SU-DHL-6 (cell line): ENCODE results near the gene RNF187.

Experiments
- CTCF ChIP-seq: fragments of 200-600 bp; sonication (generic); IDR thresholded peaks from one replicate; pipeline ENCODE4 v1.5.1; 2017; ENCODE audit warnings: antibody characterized with exemption, mild to moderate bottlenecking, low read length, moderate library complexity; ENCODE audit not compliant: insufficient read depth, poor library complexity, severe bottlenecking
- EZH2phosphoT487 ChIP-seq: fragments of 200-600 bp; sonication (generic), shearing (Covaris generic); conservative IDR thresholded peaks from 2 replicates; pipeline ENCODE4 v1.6.1; 2018; ENCODE audit warnings: mild to moderate bottlenecking, antibody characterized with exemption, low read length, moderate library complexity, mixed read lengths

GRCh38 chr1:228493141-228494043, 6.2 kb downstream of the RNF187 start:
- no peak for TF ChIP-seq CTCF
- no peak for TF ChIP-seq EZH2phosphoT487
